OCI-LY3 (cell line): Measurements from ENCODE around the gene BMI1.

Experiments used
- EZH2phosphoT487 ChIP-seq: fragments of 200-600 bp; shearing (Covaris generic); IDR thresholded peaks from 2 replicates; pipeline ENCODE4 v1.6.1; 2018; ENCODE audit warnings: antibody characterized with exemption, mixed run types, low read depth
- TF ChIP-seq, protein P1 (sequence below): fragments of 200-600, 300-600 bp; sonication (generic); IDR thresholded peaks from 2 replicates; pipeline ENCODE4 v1.5.1; 2014; ENCODE audit warnings: antibody characterized with exemption, low read length, low read depth

DNA sequence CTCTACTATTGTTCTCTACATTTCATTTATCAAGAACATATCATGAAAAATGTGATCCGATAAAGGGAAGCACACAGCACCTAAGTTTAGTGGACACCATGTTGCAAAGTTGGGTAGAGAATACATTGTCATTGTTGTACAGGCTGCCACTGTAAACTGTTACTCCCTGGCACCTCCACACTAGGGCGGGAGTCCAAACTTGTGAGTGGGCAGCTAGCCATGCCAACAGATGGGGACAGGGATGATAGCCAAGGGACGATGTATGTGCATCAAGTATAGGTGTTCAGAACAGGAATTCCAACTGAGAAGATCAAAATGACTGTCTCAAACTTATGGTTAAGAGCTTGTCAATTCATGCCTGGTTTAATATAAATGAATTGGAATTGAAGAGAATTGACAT is 35.8 kb upstream of the BMI1 start:
- TF ChIP-seq, protein P1, sequence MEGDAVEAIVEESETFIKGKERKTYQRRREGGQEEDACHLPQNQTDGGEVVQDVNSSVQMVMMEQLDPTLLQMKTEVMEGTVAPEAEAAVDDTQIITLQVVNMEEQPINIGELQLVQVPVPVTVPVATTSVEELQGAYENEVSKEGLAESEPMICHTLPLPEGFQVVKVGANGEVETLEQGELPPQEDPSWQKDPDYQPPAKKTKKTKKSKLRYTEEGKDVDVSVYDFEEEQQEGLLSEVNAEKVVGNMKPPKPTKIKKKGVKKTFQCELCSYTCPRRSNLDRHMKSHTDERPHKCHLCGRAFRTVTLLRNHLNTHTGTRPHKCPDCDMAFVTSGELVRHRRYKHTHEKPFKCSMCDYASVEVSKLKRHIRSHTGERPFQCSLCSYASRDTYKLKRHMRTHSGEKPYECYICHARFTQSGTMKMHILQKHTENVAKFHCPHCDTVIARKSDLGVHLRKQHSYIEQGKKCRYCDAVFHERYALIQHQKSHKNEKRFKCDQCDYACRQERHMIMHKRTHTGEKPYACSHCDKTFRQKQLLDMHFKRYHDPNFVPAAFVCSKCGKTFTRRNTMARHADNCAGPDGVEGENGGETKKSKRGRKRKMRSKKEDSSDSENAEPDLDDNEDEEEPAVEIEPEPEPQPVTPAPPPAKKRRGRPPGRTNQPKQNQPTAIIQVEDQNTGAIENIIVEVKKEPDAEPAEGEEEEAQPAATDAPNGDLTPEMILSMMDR, result no peak
- no peak for TF ChIP-seq EZH2phosphoT487
